PC-3 (cell line): ENCODE results near the gene KCNA2. TPM values are rescaled to one million over a fixed set of nuclear protein-coding genes. Genes with fewer than 3 reads are reported as not detected.

Experiments used
- ATAC-seq: fragments of 200-7000 bp; cut with Tn5 transposase; 2 replicates; pipeline ENCODE4 v1.9.1; 2020; ENCODE audit warnings: mild to moderate bottlenecking, moderate library complexity
- Bru-seq: library from RNA; stranded (reverse); fragments of 400-500 nt; gene quantifications from one replicate; lab custom pipeline; 2021; lab: Mats Ljungman, UMichigan
- BruChase-seq, 2 experiments: library from RNA; stranded (reverse); fragments of 400-500 nt; gene quantifications; one replicate each; lab custom pipeline; 2021; lab: Mats Ljungman, UMichigan
- BruUV-seq: library from RNA; stranded (reverse); fragments of 400-500 nt; replicated peaks from 2 replicates; lab custom pipeline; 2021; lab: Mats Ljungman, UMichigan
- CTCF ChIA-PET: fragments of 300-600 bp; sonication (Branson Sonifier 250); formaldehyde crosslinking; loops from one replicate; lab custom pipeline; 2022; ENCODE audit warnings: antibody characterized with exemption; lab: Charles Lee
- POLR2A ChIA-PET: fragments of 300-600 bp; sonication (Branson Sonifier 250); formaldehyde crosslinking; loops from one replicate; lab custom pipeline; 2022; ENCODE audit warnings: antibody characterized with exemption; ENCODE audit not compliant: unreplicated experiment; lab: Charles Lee
- DNase-seq: peaks from one replicate; pipeline ENCODE4 v3.0.0-alpha.2; 2015
- H2AFZ ChIP-seq: fragments of 300-600 bp; sonication (generic); 2 replicates; pipeline ENCODE4 v1.6.0; 2016; ENCODE audit warnings: antibody characterized with exemption, low read length
- H3F3A ChIP-seq: fragments of 300-600 bp; sonication (generic); one replicate; pipeline ENCODE4 v1.6.0; 2017; ENCODE audit warnings: antibody characterized with exemption, low read length, control low read depth, mild to moderate bottlenecking; ENCODE audit not compliant: unreplicated experiment
- H3K27ac ChIP-seq: fragments of 300-600 bp; sonication (generic); 2 replicates; pipeline ENCODE4 v1.5.1; 2016; ENCODE audit warnings: mild to moderate bottlenecking, low read length
- H3K27me3 ChIP-seq: fragments of 300-600 bp; sonication (generic); 2 replicates; pipeline ENCODE4 v1.6.1; 2016; ENCODE audit warnings: low read length, mixed read lengths
- H3K36me3 ChIP-seq: fragments of 300-600 bp; sonication (generic); 2 replicates; pipeline ENCODE4 v1.6.1; 2016; ENCODE audit warnings: low read depth, mixed run types, low read length, mixed read lengths
- H3K4me1 ChIP-seq: fragments of 300-600 bp; sonication (generic); 2 replicates; pipeline ENCODE4 v1.5.1; 2016; ENCODE audit warnings: low read length; ENCODE audit not compliant: insufficient read depth
- H3K4me2 ChIP-seq: fragments of 300-600 bp; sonication (generic); 2 replicates; pipeline ENCODE4 v1.6.0; 2016; ENCODE audit warnings: low read length
- H3K4me3 ChIP-seq: fragments of 300-600 bp; sonication (generic); 2 replicates; pipeline ENCODE4 v1.5.1; 2016; ENCODE audit warnings: mild to moderate bottlenecking, low read length, mixed read lengths
- H3K79me2 ChIP-seq: fragments of 300-600 bp; sonication (generic); 2 replicates; pipeline ENCODE4 v1.6.1; 2017; ENCODE audit warnings: low read length, mixed read lengths
- H3K9ac ChIP-seq: fragments of 300-600 bp; sonication (generic); 2 replicates; pipeline ENCODE4 v1.6.0; 2016; ENCODE audit warnings: mild to moderate bottlenecking, low read length
- H3K9me2 ChIP-seq: fragments of 300-600 bp; sonication (generic); replicated peaks from 2 replicates; pipeline ENCODE4 v1.6.1; 2016; ENCODE audit warnings: mixed run types, low read length, mixed read lengths
- H3K9me3 ChIP-seq: fragments of 300-600 bp; sonication (generic); 2 replicates; pipeline ENCODE4 v1.6.1; 2016; ENCODE audit warnings: low read length, mixed read lengths
- H4K20me1 ChIP-seq: fragments of 300-600 bp; sonication (generic); 2 replicates; pipeline ENCODE4 v1.6.1; 2016; ENCODE audit warnings: low read length, mixed read lengths
- CTCF ChIP-seq: fragments of 300-600 bp; sonication (generic); conservative IDR thresholded peaks from 2 replicates; pipeline ENCODE4 v1.5.1; 2017; ENCODE audit warnings: antibody characterized with exemption, low read depth, mild to moderate bottlenecking, low read length
- EZH2 ChIP-seq: fragments of 300-600 bp; sonication (generic); IDR thresholded peaks from one replicate; pipeline ENCODE4 v1.6.1; 2017; ENCODE audit warnings: antibody characterized with exemption, mild to moderate bottlenecking, low read length; ENCODE audit not compliant: unreplicated experiment
- EZH2phosphoT487 ChIP-seq: fragments of 300-600 bp; sonication (generic); IDR thresholded peaks from 2 replicates; pipeline ENCODE4 v1.6.1; 2018; ENCODE audit warnings: mild to moderate bottlenecking, antibody characterized with exemption, low read length, borderline replicate concordance
- intact Hi-C: fragments of 100-400 bp; cut with micrococcal nuclease; formaldehyde crosslinking; loops from 2 replicates; pipeline ENCODE4 v1.9.0; 2023
- long read RNA-seq: library from polyadenylated mRNA; unstranded; transcript quantifications from one replicate; pipeline ENCODE4 v2.0.0, GENCODE V29; 2021; ENCODE audit not compliant: unreplicated experiment
- total RNA-seq: library from RNA; depleted of rRNA; stranded (reverse); fragments of >200 nt; gene quantifications from 2 replicates; pipeline ENCODE4 v1.2.3, GENCODE V29; 2014; rRNA removed

The KCNA2 gene
- total RNA-seq, result not detected in 2 replicates
- Bru-seq, nascent RNA, result not detected
- not detected for BruChase-seq, experiment 1, labeled RNA remaining after a 6-hour chase
- not detected for BruChase-seq, experiment 2, labeled RNA remaining after a 2-hour chase
- long read RNA-seq, result 0 reads

- BruUV-seq, result no TSS peak
- no peak for DNase-seq
- no peak; the same call in 1 of the 2 replicates for ATAC-seq
- H3K4me3 ChIP-seq, result no peak within 1 kb of the TSS
- no peak within 1 kb of the TSS for H3K27ac ChIP-seq
- ChIA-PET POLR2A (no interaction called here), CTCF (no interaction called here)
- no peak within 1 kb of the TSS for H2AFZ ChIP-seq
- TF ChIP-seq CTCF (no peak), EZH2 (peak; percentile 50)
- H3K79me2 ChIP-seq, result no peaks in the 10 kb centered on the region
- H3K27me3 ChIP-seq, result peaks cover 86% of the 10 kb centered on the region
- no peaks in the 10 kb centered on the region for H3K9me3 ChIP-seq
- intact Hi-C loops, result no loop called here
- H3K4me2 ChIP-seq, result no peak within 1 kb of the TSS
- no peaks in the 10 kb centered on the region for H3F3A ChIP-seq
- H4K20me1 ChIP-seq, result no peaks in the 10 kb centered on the region
- no peaks in the 10 kb centered on the region for H3K9me2 ChIP-seq
- no peaks in the 10 kb centered on the region for H3K36me3 ChIP-seq
- H3K9ac ChIP-seq, result no peak within 1 kb of the TSS
- H3K4me1 ChIP-seq, result no peaks in the 10 kb centered on the region
Observed at GRCh38 chr1:110605901-110606656, at the start of gene KCNA2. KCNA2 (minus strand) TSS chr1:110606358; CDS start chr1:110604782, 1,576 bp downstream.

GRCh38 chr1:110650609-110651008, 44.5 kb upstream of the KCNA2 start:
- H3F3A ChIP-seq, result no peaks in the 10 kb centered on the region
- no peak overlapping the region for H2AFZ ChIP-seq
- no peak overlapping the region for H3K4me3 ChIP-seq
- no peak overlapping the region for H3K9ac ChIP-seq
- POLR2A ChIA-PET, result no interaction called here
- intact Hi-C loops, result no loop called here
- CTCF ChIA-PET, result no interaction called here
- DNase-seq (no peak), ATAC-seq (no peak)
- H3K79me2 ChIP-seq, result no peaks in the 10 kb centered on the region
- no peaks in the 10 kb centered on the region for H3K36me3 ChIP-seq
- no peak overlapping the region for H3K27ac ChIP-seq
- peaks cover 3% of the 10 kb centered on the region; the same call in 1 of the 2 replicates for H3K4me1 ChIP-seq
- no peaks in the 10 kb centered on the region for H4K20me1 ChIP-seq
- H3K4me2 ChIP-seq, result no peak overlapping the region
- no peaks in the 10 kb centered on the region for H3K9me3 ChIP-seq
- BruUV-seq, result no TSS peak
- H3K9me2 ChIP-seq, result no peaks in the 10 kb centered on the region
- TF ChIP-seq EZH2, result no peak
- no peak for TF ChIP-seq EZH2phosphoT487
- no peak for TF ChIP-seq CTCF
- H3K27me3 ChIP-seq, result peaks cover 19% of the 10 kb centered on the region

- Histone ChIP-seq H3K79me2 (no peaks in the 10 kb centered on the region), H3K9ac (no peak overlapping the region), H3K9me2 (no peaks in the 10 kb centered on the region), H4K20me1 (no peaks in the 10 kb centered on the region), H3K27me3 (peaks cover 16% of the 10 kb centered on the region), H3K9me3 (no peaks in the 10 kb centered on the region), H3K4me3 (no peak overlapping the region), H3K4me1 (peaks cover 3% of the 10 kb centered on the region; the same call in 1 of the 2 replicates), H3K36me3 (no peaks in the 10 kb centered on the region), H3F3A (no peaks in the 10 kb centered on the region), H3K4me2 (no peak overlapping the region), H3K27ac (no peak overlapping the region), H2AFZ (no peak overlapping the region)
- BruUV-seq, result no TSS peak
- ATAC-seq (no peak), DNase-seq (no peak)
- CTCF ChIA-PET, result no interaction called here
- POLR2A ChIA-PET, result no interaction called here
- TF ChIP-seq EZH2phosphoT487 (no peak), CTCF (no peak), EZH2 (no peak)
- intact Hi-C loops, result no loop called here
Observed at GRCh38 chr1:110648417-110648816, 42.3 kb upstream of the KCNA2 start.
